IPS-11a (cell line): ENCODE data around the gene SMCHD1.
A peak's percentile ranks its signal among the peaks of the same experiment; 100 is the strongest.
"Not testable (repeated sequence)": the region's sequence is repeated elsewhere in the genome, so short reads cannot be mapped to it uniquely, and the experiment has no call there.

ENCODE experiments used
- H3K4me3 ChIP-seq: one replicate; pipeline ENCODE4 v1.5.1; 2013; ENCODE audit warnings: low read depth, low read length, control low read depth

SMCHD1 gene

GRCh38 chr18:2809666-2810183 lies 154.2 kb downstream of the SMCHD1 start:
- not testable (repeated sequence) for H3K4me3 ChIP-seq

- H3K4me3 ChIP-seq, result no peak overlapping the region
These were observed 155.9 kb downstream of the SMCHD1 start for GRCh38 chr18:2811416-2811815.

GRCh38 chr18:2814928-2815327 lies 159.4 kb downstream of the SMCHD1 start:
- no peak overlapping the region for H3K4me3 ChIP-seq

GRCh38 chr18:2818281-2818680 lies 162.8 kb downstream of the SMCHD1 start:
- H3K4me3 ChIP-seq, result no peak overlapping the region

- no peak overlapping the region for H3K4me3 ChIP-seq
These were observed 166.2 kb downstream of the SMCHD1 start for GRCh38 chr18:2821695-2822094.

- H3K4me3 ChIP-seq, result no peak overlapping the region
These were observed 166.8 kb downstream of the SMCHD1 start for GRCh38 chr18:2822213-2822921.

- H3K4me3 ChIP-seq, result no peak overlapping the region
These were observed 167.7 kb downstream of the SMCHD1 start for GRCh38 chr18:2823202-2823601.

GRCh38 chr18:2823966-2824365 lies 168.4 kb downstream of the SMCHD1 start:
- no peak overlapping the region for H3K4me3 ChIP-seq

- H3K4me3 ChIP-seq, result no peak overlapping the region
These were observed 169.3 kb downstream of the SMCHD1 start for GRCh38 chr18:2824865-2825264.

- no peak overlapping the region for H3K4me3 ChIP-seq
These were observed 170.2 kb downstream of the SMCHD1 start for GRCh38 chr18:2825613-2826175.

- no peak overlapping the region for H3K4me3 ChIP-seq
These were observed 171.1 kb downstream of the SMCHD1 start for GRCh38 chr18:2826581-2826980.

GRCh38 chr18:2827061-2827460 lies 171.5 kb downstream of the SMCHD1 start:
- no peak overlapping the region for H3K4me3 ChIP-seq

GRCh38 chr18:2836118-2836517 lies 180.6 kb downstream of the SMCHD1 start:
- not testable (repeated sequence) for H3K4me3 ChIP-seq

GRCh38 chr18:2837290-2837689 lies 181.8 kb downstream of the SMCHD1 start:
- H3K4me3 ChIP-seq, result not testable (repeated sequence)

- no peak overlapping the region for H3K4me3 ChIP-seq
These were observed 183.7 kb downstream of the SMCHD1 start for GRCh38 chr18:2839202-2839601.

- no peak overlapping the region for H3K4me3 ChIP-seq
These were observed 185.0 kb downstream of the SMCHD1 start for GRCh38 chr18:2840521-2840920.

GRCh38 chr18:2843146-2843545 lies 187.6 kb downstream of the SMCHD1 start:
- no peak overlapping the region for H3K4me3 ChIP-seq

GRCh38 chr18:2845172-2845571 lies 189.6 kb downstream of the SMCHD1 start:
- no peak overlapping the region for H3K4me3 ChIP-seq

GRCh38 chr18:2846636-2847316 lies 191.2 kb downstream of the SMCHD1 start, which contains the start of gene EMILIN2:
Gene EMILIN2, plus strand, starts transcription at chr18:2847006. Its CDS starts 183 bp downstream, at chr18:2847189.
- H3K4me3 ChIP-seq, result peak within 1 kb of the TSS; percentile 55

- peak overlapping the region; percentile 55 for H3K4me3 ChIP-seq
These were observed 192.1 kb downstream of the SMCHD1 start for GRCh38 chr18:2847317-2848246.
